ENCODE measurements around the gene SNED1.

DNA sequence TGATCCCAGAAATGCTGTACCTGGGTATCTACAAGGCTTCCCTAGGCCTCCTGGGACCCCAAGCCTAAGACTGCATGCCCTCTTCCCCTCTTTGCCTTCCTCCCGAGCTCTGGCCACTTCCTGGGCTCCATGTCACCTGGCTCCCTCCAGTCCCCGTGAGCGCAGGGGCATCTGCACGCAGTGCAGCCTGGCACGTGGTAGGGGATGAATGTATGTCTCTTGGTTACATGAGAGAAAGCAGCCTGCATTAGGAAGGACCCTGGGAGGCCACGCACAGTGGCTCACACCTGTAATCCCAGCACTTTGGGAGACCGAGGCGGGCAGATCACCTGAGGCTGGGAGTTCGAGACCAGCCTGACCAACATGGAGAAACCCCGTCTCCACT, 135.0 kb downstream of the SNED1 start:
- TF ChIP-seq, protein P1, sequence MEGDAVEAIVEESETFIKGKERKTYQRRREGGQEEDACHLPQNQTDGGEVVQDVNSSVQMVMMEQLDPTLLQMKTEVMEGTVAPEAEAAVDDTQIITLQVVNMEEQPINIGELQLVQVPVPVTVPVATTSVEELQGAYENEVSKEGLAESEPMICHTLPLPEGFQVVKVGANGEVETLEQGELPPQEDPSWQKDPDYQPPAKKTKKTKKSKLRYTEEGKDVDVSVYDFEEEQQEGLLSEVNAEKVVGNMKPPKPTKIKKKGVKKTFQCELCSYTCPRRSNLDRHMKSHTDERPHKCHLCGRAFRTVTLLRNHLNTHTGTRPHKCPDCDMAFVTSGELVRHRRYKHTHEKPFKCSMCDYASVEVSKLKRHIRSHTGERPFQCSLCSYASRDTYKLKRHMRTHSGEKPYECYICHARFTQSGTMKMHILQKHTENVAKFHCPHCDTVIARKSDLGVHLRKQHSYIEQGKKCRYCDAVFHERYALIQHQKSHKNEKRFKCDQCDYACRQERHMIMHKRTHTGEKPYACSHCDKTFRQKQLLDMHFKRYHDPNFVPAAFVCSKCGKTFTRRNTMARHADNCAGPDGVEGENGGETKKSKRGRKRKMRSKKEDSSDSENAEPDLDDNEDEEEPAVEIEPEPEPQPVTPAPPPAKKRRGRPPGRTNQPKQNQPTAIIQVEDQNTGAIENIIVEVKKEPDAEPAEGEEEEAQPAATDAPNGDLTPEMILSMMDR (IDR thresholded peaks at IDR 0.05) = no peak
- TF ChIP-seq POLR2A (IDR thresholded peaks at IDR 0.05) (no peak), EP300 (IDR thresholded peaks at IDR 0.05) (no peak)
